H1 (cell line): Measurements from ENCODE around the gene ZMAT5. TPM values are rescaled to one million over a fixed set of nuclear protein-coding genes. Genes with fewer than 3 reads are reported as not detected.

Experiments used
- CTCF ChIA-PET: fragments of 300-600 bp; sonication (Branson Sonifier 250); formaldehyde crosslinking; loops from one replicate; lab custom pipeline; 2021; ENCODE audit not compliant: partially characterized antibody; lab: Charles Lee
- POLR2A ChIA-PET: fragments of 300-600 bp; sonication (Branson Sonifier 250); formaldehyde crosslinking; loops from one replicate; lab custom pipeline; 2021; ENCODE audit warnings: inconsistent platforms; ENCODE audit not compliant: partially characterized antibody; lab: Charles Lee
- DNase-seq, 2 experiments: peaks; one replicate each; pipeline versions ENCODE4 v3.0.0 to v3.0.0-alpha.2; 2010 to 2022; ENCODE audit warnings: low spot score in 2 of 2, low read depth in 1 of 2, mixed read lengths in 1 of 2
- FAIRE-seq: peaks from 2 replicates; lab custom pipeline; 2011; peaks lifted over from hg19 to GRCh38; lab: Jason Lieb, UNC
- H2AFZ ChIP-seq: 2 replicates; pipeline ENCODE4 v1.8.1; 2012; ENCODE audit warnings: low read length, inconsistent platforms
- H2AK5ac ChIP-seq: 2 replicates; pipeline ENCODE4 v1.6.1; 2013; ENCODE audit warnings: low read depth, low read length
- H2BK120ac ChIP-seq: replicated peaks from 2 replicates; pipeline ENCODE3; 2013; ENCODE audit warnings: low read depth, low read length, inconsistent platforms
- H2BK12ac ChIP-seq: 2 replicates; pipeline ENCODE4 v1.6.1; 2013; ENCODE audit warnings: low read depth, low read length
- H2BK15ac ChIP-seq: 2 replicates; pipeline ENCODE4 v1.6.1; 2013; ENCODE audit warnings: low read length
- H2BK20ac ChIP-seq: 2 replicates; pipeline ENCODE4 v1.6.1; 2013; ENCODE audit warnings: low read length
- H2BK5ac ChIP-seq: 2 replicates; pipeline ENCODE4 v1.6.1; 2013; ENCODE audit warnings: low read depth, low read length
- H3K14ac ChIP-seq: 2 replicates; pipeline ENCODE4 v1.6.1; 2013; ENCODE audit warnings: inconsistent platforms; ENCODE audit not compliant: insufficient read length
- H3K18ac ChIP-seq: 2 replicates; pipeline ENCODE4 v1.6.1; 2013; ENCODE audit warnings: low read length; ENCODE audit errors: extremely low read depth
- H3K23ac ChIP-seq: 2 replicates; pipeline ENCODE4 v1.6.1; 2013; ENCODE audit warnings: inconsistent platforms; ENCODE audit not compliant: insufficient read length
- H3K23me2 ChIP-seq: 2 replicates; pipeline ENCODE4 v1.6.1; 2013; ENCODE audit warnings: low read depth, low read length
- H3K27ac ChIP-seq: 2 replicates; pipeline ENCODE4 v1.6.1; 2011; ENCODE audit warnings: low read depth, low read length, inconsistent platforms
- H3K27me3 ChIP-seq, 4 experiments: replicated peaks in 1 of 4; 1 replicate in 1 of 4; 2 replicates in 3 of 4; pipeline versions ENCODE4 v1.6.1 to v1.8.1; 2011 to 2013; ENCODE audit warnings: low read length in 3 of 4, mild to moderate bottlenecking in 3 of 4, inconsistent platforms in 2 of 4, mixed read lengths in 2 of 4, moderate library complexity in 1 of 4; ENCODE audit not compliant: control insufficient read depth in 3 of 4, insufficient read depth in 3 of 4; ENCODE audit errors: extremely low read depth in 1 of 4
- H3K36me3 ChIP-seq, 4 experiments: 2 replicates each; pipeline versions ENCODE4 v1.6.1 to v1.8.1; 2011 to 2013; ENCODE audit warnings: mild to moderate bottlenecking in 4 of 4, low read length in 3 of 4, moderate library complexity in 2 of 4, control low read depth in 1 of 4, inconsistent platforms in 1 of 4; ENCODE audit not compliant: insufficient read depth in 4 of 4, control insufficient read depth in 2 of 4
- H3K4ac ChIP-seq: replicated peaks from 2 replicates; pipeline ENCODE3; 2013; ENCODE audit warnings: low read length, low read depth, mixed read lengths, inconsistent platforms; ENCODE audit not compliant: insufficient read length
- H3K4me1 ChIP-seq, 4 experiments: replicated peaks in 1 of 4; 1 replicate in 1 of 4; 2 replicates in 3 of 4; pipeline versions ENCODE4 v1.6.1 to v1.8.1; 2011 to 2013; ENCODE audit warnings: low read length in 3 of 4, inconsistent platforms in 2 of 4, mixed read lengths in 1 of 4; ENCODE audit not compliant: insufficient read depth in 4 of 4, control insufficient read depth in 3 of 4
- H3K4me2 ChIP-seq, 2 experiments: 2 replicates each; pipeline versions ENCODE4 v1.6.1 to v1.8.1; 2011 to 2013; ENCODE audit warnings: low read depth in 2 of 2, low read length in 2 of 2, control low read depth in 1 of 2, inconsistent platforms in 1 of 2, mild to moderate bottlenecking in 1 of 2; ENCODE audit not compliant: insufficient read depth in 1 of 2
- H3K4me3 ChIP-seq, 4 experiments: fragments of 200-600, 300-600 bp in 1 of 4; sonication (generic), shearing (Covaris generic), sonication (Bioruptor Twin) in 1 of 4; 2 replicates each; pipeline versions ENCODE4 v1.5.1 to v1.8.1; 2011 to 2016; ENCODE audit warnings: low read length in 4 of 4, low read depth in 3 of 4, control low read depth in 2 of 4, inconsistent platforms in 2 of 4, mild to moderate bottlenecking in 2 of 4, mixed read lengths in 1 of 4, moderate library complexity in 1 of 4; ENCODE audit not compliant: insufficient read depth in 2 of 4; ENCODE audit errors: extremely low read depth in 1 of 4
- H3K56ac ChIP-seq: replicated peaks from 2 replicates; pipeline ENCODE3; 2013; ENCODE audit warnings: low read depth, mild to moderate bottlenecking, mixed read lengths, low read length, inconsistent platforms; ENCODE audit not compliant: insufficient read length
- H3K79me1 ChIP-seq: 2 replicates; pipeline ENCODE4 v1.6.1; 2013; ENCODE audit warnings: low read depth, low read length, control low read depth
- H3K79me2 ChIP-seq, 2 experiments: 2 replicates each; pipeline versions ENCODE4 v1.6.1 to v1.8.1; 2012 to 2013; ENCODE audit warnings: low read length in 2 of 2, mild to moderate bottlenecking in 2 of 2, inconsistent platforms in 1 of 2; ENCODE audit not compliant: insufficient read depth in 2 of 2, control insufficient read depth in 1 of 2
- H3K9ac ChIP-seq, 4 experiments: replicated peaks in 1 of 4; 1 replicate in 1 of 4; 2 replicates in 3 of 4; pipeline versions ENCODE4 v1.6.1 to v1.8.1; 2011 to 2013; ENCODE audit warnings: low read depth in 3 of 4, low read length in 3 of 4, control low read depth in 2 of 4, mild to moderate bottlenecking in 2 of 4, moderate library complexity in 2 of 4, inconsistent platforms in 1 of 4; ENCODE audit errors: extremely low read depth in 1 of 4
- H3K9me3 ChIP-seq, 2 experiments: 2 replicates each; pipeline versions ENCODE4 v1.6.1 to v1.8.1; 2012 to 2013; ENCODE audit warnings: mild to moderate bottlenecking in 2 of 2, moderate library complexity in 2 of 2, control low read depth in 1 of 2, inconsistent platforms in 1 of 2, low read depth in 1 of 2, low read length in 1 of 2, mixed read lengths in 1 of 2; ENCODE audit not compliant: insufficient read depth in 2 of 2
- H4K20me1 ChIP-seq, 2 experiments: replicated peaks in 1 of 2; 2 replicates each; pipeline versions ENCODE3 to v1.8.1; 2011 to 2013; ENCODE audit warnings: inconsistent platforms in 2 of 2, low read length in 2 of 2, mild to moderate bottlenecking in 1 of 2; ENCODE audit not compliant: insufficient read depth in 2 of 2, control insufficient read depth in 1 of 2
- H4K5ac ChIP-seq: 2 replicates; pipeline ENCODE4 v1.6.1; 2013; ENCODE audit warnings: low read length, low read depth, mixed read lengths, inconsistent platforms; ENCODE audit not compliant: insufficient read length
- H4K8ac ChIP-seq: 2 replicates; pipeline ENCODE4 v1.8.0; 2013; ENCODE audit warnings: mild to moderate bottlenecking, moderate library complexity, low read length, inconsistent platforms; ENCODE audit not compliant: insufficient read depth; ENCODE audit errors: extremely low read depth
- H4K91ac ChIP-seq: replicated peaks from 2 replicates; pipeline ENCODE3; 2013; ENCODE audit warnings: low read length, mixed read lengths, inconsistent platforms; ENCODE audit not compliant: insufficient read length
- CHD1 ChIP-seq: IDR thresholded peaks from 2 replicates; pipeline ENCODE4 v1.6.1; 2012; ENCODE audit warnings: low read depth, low read length, improper control_type of control experiment
- E2F6 ChIP-seq: IDR thresholded peaks from 2 replicates; pipeline ENCODE4 v1.6.1; 2012; ENCODE audit warnings: inconsistent platforms
- GABPA ChIP-seq: IDR thresholded peaks from 2 replicates; pipeline ENCODE4 v1.6.1; 2011; ENCODE audit warnings: mild to moderate bottlenecking, low read length, moderate library complexity, borderline replicate concordance; ENCODE audit not compliant: insufficient read depth
- HDAC2 ChIP-seq, 2 experiments: fragments of 300-600 bp in 1 of 2; sonication (generic) in 1 of 2; IDR thresholded peaks; 2 replicates each; pipeline ENCODE4 v1.6.1; 2011 to 2012; ENCODE audit warnings: low read depth in 2 of 2, low read length in 2 of 2, mild to moderate bottlenecking in 2 of 2, moderate library complexity in 2 of 2, borderline replicate concordance in 1 of 2, inconsistent platforms in 1 of 2
- KDM4A ChIP-seq: IDR thresholded peaks from one replicate; pipeline ENCODE4 v1.7.1; 2012; ENCODE audit warnings: low read depth, mild to moderate bottlenecking, moderate library complexity, low read length, inconsistent platforms; ENCODE audit not compliant: severe bottlenecking
- NRF1 ChIP-seq: IDR thresholded peaks from 2 replicates; pipeline ENCODE4 v1.6.1; 2011; ENCODE audit warnings: mild to moderate bottlenecking, low read depth, low read length, improper control_type of control experiment
- RAD21 ChIP-seq, 2 experiments: IDR thresholded peaks in 1 of 2; conservative IDR thresholded peaks in 1 of 2; 2 replicates each; pipeline ENCODE4 v1.6.1; 2011; ENCODE audit warnings: low read depth in 2 of 2, low read length in 2 of 2, improper control_type of control experiment in 1 of 2, inconsistent platforms in 1 of 2, mild to moderate bottlenecking in 1 of 2, moderate library complexity in 1 of 2
- RXRA ChIP-seq: IDR thresholded peaks from 2 replicates; pipeline ENCODE4 v1.6.1; 2011; ENCODE audit warnings: low read depth, mild to moderate bottlenecking, low read length, moderate library complexity; ENCODE audit not compliant: insufficient read depth
- TCF12 ChIP-seq: IDR thresholded peaks from 2 replicates; pipeline ENCODE4 v1.6.1; 2011; ENCODE audit warnings: low read depth, mild to moderate bottlenecking, low read length
- WGBS, 2 experiments: shearing (Covaris generic) in 1 of 2; methylation state at CpG; one replicate each; pipeline versions ENCODE4 v1.1.6 to v1.1.7; 2013 to 2015; ENCODE audit warnings: low lambda C conversion rate in 2 of 2, mixed read lengths in 2 of 2, inconsistent platforms in 1 of 2, low coverage in 1 of 2, missing lambda C conversion rate in 1 of 2; ENCODE audit not compliant: insufficient replicate concordance in 2 of 2, insufficient coverage in 1 of 2, insufficient read length in 1 of 2; ENCODE audit errors: extremely low coverage in 1 of 2, missing lambda C conversion rate in 1 of 2; 5-methylcytosine and 5-hydroxymethylcytosine counted together
- polyA plus RNA-seq, 7 experiments: library from polyadenylated mRNA; depleted of rRNA in 3 of 7; stranded (reverse) in 5 of 7; unstranded in 2 of 7; fragments of >200 nt in 5 of 7; fragments of 200-250 nt in 2 of 7; gene quantifications; 1 replicate in 5 of 7; 2 replicates in 1 of 7; 4 replicates in 1 of 7; pipeline versions ENCODE4 v1.2.1 to v1.2.3, GENCODE V29; 2011 to 2013; ENCODE audit warnings: missing spikeins in 2 of 7, mixed read lengths in 2 of 7
- total RNA-seq: library from RNA; stranded (reverse); fragmentation: NEBNext Ultra II Directional; extraction: Animal tissue kit (Norgen Biotek cat#: 25700); gene quantifications from 2 replicates; pipeline ENCODE4 v1.2.1, GENCODE V29; 2021
- TF ChIP-seq, protein P1 (sequence below), 3 experiments: IDR thresholded peaks; 1 replicate in 2 of 3; 2 replicates in 1 of 3; pipeline versions ENCODE4 v1.5.1 to v1.6.1; 2011; ENCODE audit warnings: low read length in 3 of 3, mild to moderate bottlenecking in 3 of 3, inconsistent platforms in 2 of 3, low read depth in 1 of 3, moderate library complexity in 1 of 3; ENCODE audit not compliant: insufficient read depth in 1 of 3; ENCODE audit errors: control extremely low read depth in 1 of 3

Gene ZMAT5
- total and polyA plus RNA-seq, 2 of the 8 experiments (the other 6 are each of a cell fraction or from before 2014, with no cell fraction given), result 14.0 to 38.3 TPM

DNA sequence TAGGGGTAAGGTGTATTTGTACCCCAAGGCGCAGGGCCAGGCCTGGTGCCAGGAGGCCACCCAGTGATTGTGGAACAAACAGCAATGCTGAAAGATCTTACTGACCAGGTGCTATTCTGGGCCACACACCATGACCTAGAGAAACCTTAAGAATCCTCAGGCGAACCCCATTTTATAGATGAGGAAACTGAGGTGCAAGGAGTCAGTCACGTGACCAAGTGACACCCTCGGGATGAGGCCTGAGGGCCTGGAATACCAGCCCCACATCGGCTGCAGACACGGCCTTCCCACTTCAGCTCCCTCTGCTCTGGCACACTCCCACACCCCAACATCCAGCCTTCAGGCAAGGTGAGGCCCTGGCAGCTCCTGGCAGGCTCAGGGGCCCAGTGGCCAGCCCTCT is 33.9 kb downstream of the ZMAT5 start:
- H3K4ac ChIP-seq, result no peak overlapping the region
- H2AK5ac ChIP-seq, result no peak overlapping the region
- no peak overlapping the region for H4K5ac ChIP-seq
- H3K56ac ChIP-seq, result no peak overlapping the region
- H3K9ac ChIP-seq, result no peak overlapping the region
- DNase-seq (no peak), FAIRE-seq (no peak)
- TF ChIP-seq NRF1 (no peak), GABPA (no peak), HDAC2 (IDR thresholded peaks at IDR 0.05; ENCODE audit: borderline replicate concordance in 1 of 2, low read depth in 2 of 2, low read length in 2 of 2) (no peak), CHD1 (no peak), KDM4A (no peak), RAD21 (IDR thresholded peaks at IDR 0.05 in 1 of 2, conservative IDR thresholded peaks at IDR 0.05 in 1 of 2; ENCODE audit: low read depth in 2 of 2, low read length in 2 of 2) (no peak), RXRA (no peak), TCF12 (no peak), E2F6 (no peak)
- TF ChIP-seq, protein P1, sequence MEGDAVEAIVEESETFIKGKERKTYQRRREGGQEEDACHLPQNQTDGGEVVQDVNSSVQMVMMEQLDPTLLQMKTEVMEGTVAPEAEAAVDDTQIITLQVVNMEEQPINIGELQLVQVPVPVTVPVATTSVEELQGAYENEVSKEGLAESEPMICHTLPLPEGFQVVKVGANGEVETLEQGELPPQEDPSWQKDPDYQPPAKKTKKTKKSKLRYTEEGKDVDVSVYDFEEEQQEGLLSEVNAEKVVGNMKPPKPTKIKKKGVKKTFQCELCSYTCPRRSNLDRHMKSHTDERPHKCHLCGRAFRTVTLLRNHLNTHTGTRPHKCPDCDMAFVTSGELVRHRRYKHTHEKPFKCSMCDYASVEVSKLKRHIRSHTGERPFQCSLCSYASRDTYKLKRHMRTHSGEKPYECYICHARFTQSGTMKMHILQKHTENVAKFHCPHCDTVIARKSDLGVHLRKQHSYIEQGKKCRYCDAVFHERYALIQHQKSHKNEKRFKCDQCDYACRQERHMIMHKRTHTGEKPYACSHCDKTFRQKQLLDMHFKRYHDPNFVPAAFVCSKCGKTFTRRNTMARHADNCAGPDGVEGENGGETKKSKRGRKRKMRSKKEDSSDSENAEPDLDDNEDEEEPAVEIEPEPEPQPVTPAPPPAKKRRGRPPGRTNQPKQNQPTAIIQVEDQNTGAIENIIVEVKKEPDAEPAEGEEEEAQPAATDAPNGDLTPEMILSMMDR (IDR thresholded peaks at IDR 0.05; ENCODE audit: control extremely low read depth in 1 of 3, insufficient read depth in 1 of 3, low read depth in 1 of 3, low read length in 3 of 3), result no peak
- H3K14ac ChIP-seq, result no peak overlapping the region
- H3K79me2 ChIP-seq, result no peaks in the 10 kb centered on the region
- H3K9me3 ChIP-seq, result no peaks in the 10 kb centered on the region
- no peaks in the 10 kb centered on the region for H3K23me2 ChIP-seq
- H2AFZ ChIP-seq, result no peak overlapping the region
- H3K4me1 ChIP-seq, result peaks cover 0 to 12% (median 7%) of the 10 kb centered on the region in 4 experiments; a peak in 6 of 7 replicates
- WGBS, 2 experiments, result 75% methylated on average over 6 of the region's 6 CpGs; no CpG with 5 or more reads in 1 of the 2 experiments
- H2BK20ac ChIP-seq, result no peak overlapping the region
- H4K91ac ChIP-seq, result no peak overlapping the region
- H2BK15ac ChIP-seq, result no peak overlapping the region
- no peaks in the 10 kb centered on the region for H4K20me1 ChIP-seq
- no peaks in the 10 kb centered on the region for H3K36me3 ChIP-seq
- ChIA-PET POLR2A (no interaction called here), CTCF (interaction anchor here (0.6 to 2.8 kb wide), 8 partner anchors 10 to 522 kb away, joined by 3 to 7 read pairs (median 4); no protein-coding TSS in a partner anchor)
- H2BK12ac ChIP-seq, result no peak overlapping the region
- H3K27ac ChIP-seq, result no peak overlapping the region
- H3K4me2 ChIP-seq, result no peak overlapping the region
- H2BK120ac ChIP-seq, result no peak overlapping the region
- no peak overlapping the region for H4K8ac ChIP-seq
- no peaks in the 10 kb centered on the region for H3K27me3 ChIP-seq
- H2BK5ac ChIP-seq, result no peak overlapping the region
- H3K18ac ChIP-seq, result no peak overlapping the region
- H3K23ac ChIP-seq, result no peak overlapping the region
- no peak overlapping the region for H3K4me3 ChIP-seq
- H3K79me1 ChIP-seq, result no peaks in the 10 kb centered on the region
